Smooth muscle cell (in vitro differentiated cells): ENCODE results near the gene FOS. TPM values are rescaled to one million over a fixed set of nuclear protein-coding genes. Genes with fewer than 3 reads are reported as not detected.

Experiments used
- DNase-seq: peaks from one replicate; lab custom pipeline; 2025; ENCODE audit not compliant: unreplicated experiment; lab: John Stamatoyannopoulos, UW
- H2AFZ ChIP-seq: fragments of 200-600 bp; sonication (generic); 2 replicates; pipeline ENCODE4 v1.6.0; 2016; ENCODE audit warnings: antibody characterized with exemption, low read depth, mild to moderate bottlenecking
- H3F3A ChIP-seq: fragments of 200-600 bp; sonication (generic); 2 replicates; pipeline ENCODE4 v1.6.0; 2017; ENCODE audit warnings: antibody characterized with exemption, low read depth
- H3K27ac ChIP-seq: fragments of 200-600 bp; sonication (generic); 2 replicates; pipeline ENCODE4 v1.5.1; 2016; ENCODE audit warnings: low read depth, mild to moderate bottlenecking
- H3K27me3 ChIP-seq: fragments of 200-600 bp; sonication (generic); 2 replicates; pipeline ENCODE4 v1.6.1; 2016; ENCODE audit warnings: low read depth, mild to moderate bottlenecking
- H3K36me3 ChIP-seq: fragments of 200-600 bp; sonication (generic); 2 replicates; pipeline ENCODE4 v1.5.1; 2016; ENCODE audit warnings: low read depth
- H3K4me1 ChIP-seq: fragments of 200-600 bp; sonication (generic); 2 replicates; pipeline ENCODE4 v1.5.1; 2016; ENCODE audit warnings: low read depth
- H3K4me2 ChIP-seq: fragments of 200-600 bp; sonication (generic); 2 replicates; pipeline ENCODE4 v1.6.0; 2016; ENCODE audit warnings: mild to moderate bottlenecking
- H3K4me3 ChIP-seq: fragments of 200-600 bp; sonication (generic); 2 replicates; pipeline ENCODE4 v1.5.1; 2016; ENCODE audit warnings: mild to moderate bottlenecking
- H3K79me2 ChIP-seq: fragments of 200-600 bp; sonication (generic); 2 replicates; pipeline ENCODE4 v1.6.0; 2016; ENCODE audit warnings: low read depth, mild to moderate bottlenecking
- H3K9ac ChIP-seq: fragments of 200-600 bp; sonication (generic); 2 replicates; pipeline ENCODE4 v1.6.0; 2016; ENCODE audit warnings: low read depth
- H3K9me3 ChIP-seq: fragments of 200-600 bp; sonication (generic); replicated peaks from 2 replicates; pipeline ENCODE4 v1.5.1; 2016; ENCODE audit warnings: low read depth
- H4K20me1 ChIP-seq: fragments of 200-600 bp; sonication (generic); 2 replicates; pipeline ENCODE4 v1.6.0; 2016; ENCODE audit warnings: low read depth
- CTCF ChIP-seq: fragments of 200-600 bp; sonication (generic); IDR thresholded peaks from 2 replicates; pipeline ENCODE4 v1.5.1; 2017; ENCODE audit warnings: borderline replicate concordance, mild to moderate bottlenecking, antibody characterized with exemption; ENCODE audit not compliant: insufficient read depth, poor library complexity, severe bottlenecking
- WGBS: methylation state at CpG from one replicate; pipeline ENCODE4 v1.1.7; 2016; ENCODE audit warnings: low lambda C conversion rate; 5-methylcytosine and 5-hydroxymethylcytosine counted together
- polyA plus RNA-seq: library from polyadenylated mRNA; unstranded; fragments of >200 nt; fragmentation: Nextera tagmentation; extraction: Ambion mirVana; gene quantifications from 2 replicates; pipeline ENCODE4 v1.2.1, GENCODE V29; 2016
- small RNA-seq: library from RNA; depleted of rRNA; stranded (forward); fragments of <200 nt; gene quantifications from one replicate; pipeline ENCODE3, GENCODE V24; 2014
- total RNA-seq: library from RNA; depleted of rRNA; stranded (reverse); fragments of >200 nt; gene quantifications from 2 replicates; pipeline ENCODE4 v1.2.3, GENCODE V29; 2014

The FOS gene
- total and polyA plus RNA-seq, 2 experiments from 2014 or later: 1,280 to 1,567 TPM

GRCh38 chr14:75329369-75329768 is 50.7 kb downstream of the FOS start:
- no peaks in the 10 kb centered on the region for H3K27me3 ChIP-seq
- H4K20me1 ChIP-seq: no peaks in the 10 kb centered on the region
- no peaks in the 10 kb centered on the region for H3K36me3 ChIP-seq
- no peaks in the 10 kb centered on the region for H3K79me2 ChIP-seq
- H2AFZ ChIP-seq: no peak overlapping the region
- no peak for TF ChIP-seq CTCF
- H3K4me2 ChIP-seq: no peak overlapping the region
- DNase-seq: no peak
- H3F3A ChIP-seq: no peaks in the 10 kb centered on the region
- H3K9me3 ChIP-seq: no peaks in the 10 kb centered on the region
- H3K4me1 ChIP-seq: no peaks in the 10 kb centered on the region
- H3K9ac ChIP-seq: no peak overlapping the region
- no peak overlapping the region for H3K27ac ChIP-seq
- no peak overlapping the region for H3K4me3 ChIP-seq

DNA sequence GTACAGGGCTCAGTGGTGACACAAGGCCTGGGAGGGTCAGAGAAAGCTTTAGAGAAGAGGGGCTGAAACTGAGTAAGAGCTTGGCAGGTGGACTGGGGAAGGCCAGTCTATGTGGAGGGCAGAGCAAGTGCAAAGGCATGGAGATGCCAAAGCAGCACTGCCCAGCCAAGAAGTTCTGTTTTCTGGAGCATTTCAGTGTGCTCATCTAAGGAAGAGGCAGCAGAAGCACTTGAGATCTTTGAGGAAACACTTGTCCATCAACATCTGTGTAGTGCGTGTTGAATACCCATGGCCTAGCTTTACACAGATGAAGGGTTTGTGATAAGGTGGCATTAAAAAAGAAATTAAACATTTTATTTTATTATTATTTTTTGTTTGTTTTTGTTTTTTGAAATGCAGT is 52.8 kb downstream of the FOS start:
- no peaks in the 10 kb centered on the region for H3K9me3 ChIP-seq
- H3K4me3 ChIP-seq: no peak overlapping the region
- no peak overlapping the region for H3K27ac ChIP-seq
- H3K4me1 ChIP-seq: no peaks in the 10 kb centered on the region
- no peaks in the 10 kb centered on the region for H3K79me2 ChIP-seq
- no peaks in the 10 kb centered on the region for H3F3A ChIP-seq
- no peaks in the 10 kb centered on the region for H4K20me1 ChIP-seq
- no peak overlapping the region for H2AFZ ChIP-seq
- no peaks in the 10 kb centered on the region for H3K36me3 ChIP-seq
- no peak overlapping the region for H3K4me2 ChIP-seq
- no peak for TF ChIP-seq CTCF
- DNase-seq: no peak
- 93% methylated on average over 1 of the region's 1 CpG for WGBS
- no peaks in the 10 kb centered on the region for H3K27me3 ChIP-seq
- no peak overlapping the region for H3K9ac ChIP-seq

Small RNA genes lying within 50 kb of the gene (small RNA-seq; reads per million reads assigned to genes)
- not detected for gene RF00004

Other genes with a start within 250 kb of the FOS start
- gene MLH3, start 227.4 kb upstream of the FOS start, total RNA-seq: 18.9 and 23.5 TPM in 2 replicates
- 9.6 and 11.5 TPM in 2 replicates for gene MLH3, start 227.4 kb upstream of the FOS start, polyA plus RNA-seq
- 6.9 and 12.2 TPM in 2 replicates for gene ACYP1, start 214.8 kb upstream of the FOS start, total RNA-seq
- 14.9 and 17.3 TPM in 2 replicates for gene ACYP1, start 214.8 kb upstream of the FOS start, polyA plus RNA-seq
- gene ZC2HC1C, start 209.2 kb upstream of the FOS start, total RNA-seq: 0.18 and 0.31 TPM in 2 replicates
- 0.53 and 2.6 TPM in 2 replicates for gene ZC2HC1C, start 209.2 kb upstream of the FOS start, polyA plus RNA-seq
- 17.8 and 34.4 TPM in 2 replicates for gene NEK9, start 151.8 kb upstream of the FOS start, total RNA-seq
- 10.5 and 12.4 TPM in 2 replicates for gene NEK9, start 151.8 kb upstream of the FOS start, polyA plus RNA-seq
- 566 and 645 TPM in 2 replicates for gene TMED10, start 102.2 kb upstream of the FOS start, total RNA-seq
- 403 and 473 TPM in 2 replicates for gene TMED10, start 102.2 kb upstream of the FOS start, polyA plus RNA-seq
- gene JDP2, start 149.2 kb downstream of the FOS start, total RNA-seq: 70.3 and 71.2 TPM in 2 replicates
- 98.9 and 126 TPM in 2 replicates for gene JDP2, start 149.2 kb downstream of the FOS start, polyA plus RNA-seq
- not detected in 2 replicates for gene BATF, start 243.6 kb downstream of the FOS start, total RNA-seq
- gene BATF, start 243.6 kb downstream of the FOS start, polyA plus RNA-seq: not detected in 2 replicates